Measurements from ENCODE around the gene OR56A1. TPM values are rescaled to one million over a fixed set of nuclear protein-coding genes. Genes with fewer than 3 reads are reported as not detected.

The OR56A1 gene
- total RNA-seq, 6 experiments from 2014 or later, result not detected

DNA sequence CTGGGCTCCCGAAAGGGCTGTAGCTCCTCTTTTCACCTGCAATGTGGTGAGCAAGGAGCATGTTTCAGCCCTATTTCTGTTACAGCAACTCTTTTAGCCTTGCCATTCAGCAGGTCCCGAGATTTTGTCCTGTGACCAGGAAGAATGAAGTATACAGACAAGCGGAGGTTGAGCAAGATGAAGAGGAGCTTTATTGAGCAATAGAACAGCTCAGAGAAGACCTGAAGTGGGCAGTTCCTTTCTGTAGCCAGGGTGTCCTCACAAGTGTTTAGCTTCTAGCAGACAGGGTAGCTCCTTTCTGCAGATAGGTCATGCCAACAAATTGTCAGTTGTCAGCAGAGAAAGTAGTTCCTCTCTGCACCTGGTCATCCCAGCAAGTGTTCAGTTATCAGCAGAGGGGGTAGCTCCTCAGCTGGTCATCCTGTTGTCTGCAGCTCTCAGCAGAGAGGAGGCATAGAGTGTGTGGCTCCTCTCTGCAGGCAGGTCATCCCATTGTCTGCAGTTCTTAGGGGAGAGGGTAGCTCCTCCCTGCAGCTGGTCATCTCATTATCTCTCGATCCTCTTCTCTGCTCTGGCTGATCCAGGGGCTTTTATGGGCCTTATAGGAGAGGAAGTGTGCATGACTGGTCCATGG lies 18.4 kb downstream of the OR56A1 start:
- DNase-seq, result no peak
- H3K36me3 Mint-ChIP-seq (ENCODE audit: low read depth), result no peaks in the 10 kb centered on the region; the same call in 1 of the 2 replicates
- peaks cover 2% of the 10 kb centered on the region; the same call in 1 of the 2 replicates for H3K27me3 Mint-ChIP-seq (ENCODE audit: insufficient read depth)
- no peak overlapping the region for H3K27ac Mint-ChIP-seq
- peaks cover 35% of the 10 kb centered on the region for H3K9me3 Mint-ChIP-seq
- TF ChIP-seq CTCF (IDR thresholded peaks at IDR 0.05), result no peak
- no peaks in the 10 kb centered on the region for H3K4me1 Mint-ChIP-seq (ENCODE audit: low read depth)
- H3K4me3 Mint-ChIP-seq, result no peak overlapping the region

- no peak for DNase-seq
- Mint-ChIP-seq H3K27me3 (ENCODE audit: insufficient read depth) (peaks cover 2% of the 10 kb centered on the region), H3K4me3 (no peak within 1 kb of the TSS), H3K4me1 (ENCODE audit: low read depth) (no peaks in the 10 kb centered on the region), H3K36me3 (ENCODE audit: low read depth) (no peaks in the 10 kb centered on the region; the same call in 1 of the 2 replicates), H3K27ac (no peak within 1 kb of the TSS), H3K9me3 (peaks cover 29% of the 10 kb centered on the region)
- TF ChIP-seq CTCF (IDR thresholded peaks at IDR 0.05), result no peak
These were observed 23.7 kb downstream of the OR56A1 start, which contains the start of gene OR56A4 for GRCh38 chr11:6006846-6007245. OR56A4 (minus strand) TSS chr11:6006946; CDS start chr11:6002992, 3,954 bp downstream.

DNA sequence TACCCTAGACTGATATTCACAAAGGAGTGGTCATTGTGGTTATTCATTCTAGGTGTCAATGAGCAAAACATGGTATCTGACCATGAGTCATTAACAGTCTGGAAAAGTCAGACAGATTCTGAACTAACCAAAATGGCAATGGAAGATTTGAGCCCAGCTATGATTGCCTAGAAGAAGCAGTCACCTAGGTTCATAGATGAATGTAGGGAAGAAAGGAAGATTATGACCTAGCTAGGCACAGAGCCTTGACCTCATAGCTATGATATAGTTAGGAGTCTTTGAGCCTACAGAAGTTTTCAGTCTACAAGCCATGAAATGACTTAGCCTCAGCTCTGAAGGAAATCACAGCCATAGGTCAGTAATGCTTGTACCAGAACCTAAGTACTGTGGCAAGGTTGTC lies 24.2 kb downstream of the OR56A1 start:
- no peaks in the 10 kb centered on the region for H3K36me3 Mint-ChIP-seq (ENCODE audit: low read depth)
- H3K4me3 Mint-ChIP-seq, result no peak overlapping the region
- no peak for TF ChIP-seq CTCF (IDR thresholded peaks at IDR 0.05)
- no peaks in the 10 kb centered on the region for H3K4me1 Mint-ChIP-seq (ENCODE audit: low read depth)
- no peak for DNase-seq
- H3K9me3 Mint-ChIP-seq, result peaks cover 26% of the 10 kb centered on the region
- H3K27ac Mint-ChIP-seq, result no peak overlapping the region
- peaks cover 2% of the 10 kb centered on the region for H3K27me3 Mint-ChIP-seq (ENCODE audit: insufficient read depth)

- TF ChIP-seq CTCF (IDR thresholded peaks at IDR 0.05), result no peak
- H3K27me3 Mint-ChIP-seq (ENCODE audit: insufficient read depth), result no peaks in the 10 kb centered on the region; the same call in 1 of the 2 replicates
- H3K27ac Mint-ChIP-seq, result no peak overlapping the region
- no peaks in the 10 kb centered on the region for H3K4me1 Mint-ChIP-seq (ENCODE audit: low read depth)
- DNase-seq, result no peak
- peaks cover 34% of the 10 kb centered on the region for H3K9me3 Mint-ChIP-seq
- no peaks in the 10 kb centered on the region for H3K36me3 Mint-ChIP-seq (ENCODE audit: low read depth)
- no peak overlapping the region for H3K4me3 Mint-ChIP-seq
These were observed 28.3 kb downstream of the OR56A1 start for GRCh38 chr11:6002202-6002699.

DNA sequence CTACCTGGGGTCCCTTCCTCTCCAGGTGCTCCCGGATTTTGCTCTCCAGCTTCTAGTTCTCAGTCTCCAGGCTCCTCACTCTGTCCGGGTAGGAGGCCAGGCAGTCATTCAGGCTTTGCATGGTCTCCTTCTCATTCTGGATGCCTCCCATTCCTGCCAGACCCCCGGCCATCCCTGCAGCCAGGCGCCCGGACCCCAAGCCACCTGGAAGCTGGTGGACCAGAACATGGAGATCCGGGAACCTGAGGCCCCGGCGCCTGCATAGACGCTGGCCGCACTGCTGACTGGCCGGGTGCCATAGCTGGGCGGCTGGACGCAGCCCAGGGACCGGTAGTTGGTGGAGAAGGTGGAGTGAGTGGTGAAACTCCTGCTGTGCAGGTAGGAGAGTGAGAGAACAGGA lies 35.8 kb downstream of the OR56A1 start:
- no peaks in the 10 kb centered on the region for H3K36me3 Mint-ChIP-seq (ENCODE audit: low read depth)
- no peak for TF ChIP-seq CTCF (IDR thresholded peaks at IDR 0.05)
- DNase-seq, result no peak
- no peaks in the 10 kb centered on the region for H3K4me1 Mint-ChIP-seq (ENCODE audit: low read depth)
- H3K9me3 Mint-ChIP-seq, result peaks cover 32% of the 10 kb centered on the region
- no peak overlapping the region for H3K4me3 Mint-ChIP-seq
- H3K27me3 Mint-ChIP-seq (ENCODE audit: insufficient read depth), result no peaks in the 10 kb centered on the region; the same call in 1 of the 2 replicates
- no peak overlapping the region for H3K27ac Mint-ChIP-seq
